RWPE2 (cell line): Measurements from ENCODE around the gene SPATA16.

Experiments used
- ATAC-seq: fragments of 200-7000 bp; cut with Tn5 transposase; 3 replicates; pipeline ENCODE4 v1.9.1; 2021; ENCODE audit warnings: low read depth
- DNase-seq: peaks from one replicate; pipeline ENCODE4 v3.0.0-alpha.2; 2020; ENCODE audit warnings: low spot score
- H3K27ac ChIP-seq: fragments of 450-650 bp; 2 replicates; pipeline ENCODE4 v1.5.1; 2017; ENCODE audit warnings: mild to moderate bottlenecking; ENCODE audit not compliant: poor library complexity, severe bottlenecking
- H3K27me3 ChIP-seq: fragments of 250-450 bp; sonication (Bioruptor Pico); 2 replicates; pipeline ENCODE4 v1.5.1; 2021; ENCODE audit warnings: mild to moderate bottlenecking, moderate library complexity; ENCODE audit not compliant: insufficient read depth, poor library complexity, severe bottlenecking
- H3K36me3 ChIP-seq: fragments of 250-450 bp; sonication (Bioruptor Pico); 2 replicates; pipeline ENCODE4 v1.5.1; 2020; ENCODE audit warnings: low read depth, mild to moderate bottlenecking, moderate library complexity
- H3K4me1 ChIP-seq: fragments of 250-450 bp; sonication (Bioruptor Pico); 2 replicates; pipeline ENCODE4 v1.5.1; 2021; ENCODE audit warnings: mild to moderate bottlenecking, moderate library complexity; ENCODE audit not compliant: insufficient read depth, poor library complexity, severe bottlenecking
- H3K4me3 ChIP-seq: fragments of 250-450 bp; sonication (Bioruptor Pico); 2 replicates; pipeline ENCODE4 v1.5.1; 2021; ENCODE audit warnings: mild to moderate bottlenecking, moderate library complexity; ENCODE audit not compliant: severe bottlenecking
- H3K9me3 ChIP-seq: fragments of 250-450 bp; sonication (Bioruptor Pico); 2 replicates; pipeline ENCODE4 v1.5.1; 2021; ENCODE audit warnings: mild to moderate bottlenecking, moderate library complexity; ENCODE audit not compliant: severe bottlenecking
- TF ChIP-seq, protein P1 (sequence below): fragments of 450-650 bp; IDR thresholded peaks from one replicate; pipeline ENCODE4 v1.5.1; 2017; ENCODE audit warnings: mild to moderate bottlenecking, moderate library complexity; ENCODE audit not compliant: poor library complexity, severe bottlenecking

SPATA16 gene

DNA sequence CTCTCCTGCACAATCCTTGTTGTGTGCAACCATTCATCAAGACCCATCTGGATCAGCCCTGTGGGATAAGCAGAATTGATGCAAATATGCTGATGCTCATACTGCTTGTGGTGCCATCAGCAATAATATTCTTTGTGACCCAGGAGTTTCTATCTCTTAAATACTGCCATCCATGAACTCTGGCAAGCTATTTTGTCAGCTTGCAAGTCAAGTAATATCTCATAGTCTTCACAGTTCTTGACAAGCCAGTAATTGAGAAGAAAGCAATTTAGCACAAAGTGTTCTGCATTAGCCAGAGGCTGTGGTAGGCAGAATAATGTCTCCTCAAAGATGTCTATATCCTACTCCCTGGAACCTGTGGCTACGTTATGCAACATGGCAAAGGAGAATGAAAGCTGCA lies 49.0 kb downstream of the SPATA16 start:
- ATAC-seq (no peak), DNase-seq (no peak)
- H3K9me3 ChIP-seq: no peaks in the 10 kb centered on the region
- H3K4me1 ChIP-seq: no peaks in the 10 kb centered on the region
- H3K27ac ChIP-seq: no peak overlapping the region
- no peaks in the 10 kb centered on the region for H3K27me3 ChIP-seq
- no peaks in the 10 kb centered on the region for H3K36me3 ChIP-seq
- H3K4me3 ChIP-seq: no peak overlapping the region
- TF ChIP-seq, protein P1, sequence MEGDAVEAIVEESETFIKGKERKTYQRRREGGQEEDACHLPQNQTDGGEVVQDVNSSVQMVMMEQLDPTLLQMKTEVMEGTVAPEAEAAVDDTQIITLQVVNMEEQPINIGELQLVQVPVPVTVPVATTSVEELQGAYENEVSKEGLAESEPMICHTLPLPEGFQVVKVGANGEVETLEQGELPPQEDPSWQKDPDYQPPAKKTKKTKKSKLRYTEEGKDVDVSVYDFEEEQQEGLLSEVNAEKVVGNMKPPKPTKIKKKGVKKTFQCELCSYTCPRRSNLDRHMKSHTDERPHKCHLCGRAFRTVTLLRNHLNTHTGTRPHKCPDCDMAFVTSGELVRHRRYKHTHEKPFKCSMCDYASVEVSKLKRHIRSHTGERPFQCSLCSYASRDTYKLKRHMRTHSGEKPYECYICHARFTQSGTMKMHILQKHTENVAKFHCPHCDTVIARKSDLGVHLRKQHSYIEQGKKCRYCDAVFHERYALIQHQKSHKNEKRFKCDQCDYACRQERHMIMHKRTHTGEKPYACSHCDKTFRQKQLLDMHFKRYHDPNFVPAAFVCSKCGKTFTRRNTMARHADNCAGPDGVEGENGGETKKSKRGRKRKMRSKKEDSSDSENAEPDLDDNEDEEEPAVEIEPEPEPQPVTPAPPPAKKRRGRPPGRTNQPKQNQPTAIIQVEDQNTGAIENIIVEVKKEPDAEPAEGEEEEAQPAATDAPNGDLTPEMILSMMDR: no peak

DNA sequence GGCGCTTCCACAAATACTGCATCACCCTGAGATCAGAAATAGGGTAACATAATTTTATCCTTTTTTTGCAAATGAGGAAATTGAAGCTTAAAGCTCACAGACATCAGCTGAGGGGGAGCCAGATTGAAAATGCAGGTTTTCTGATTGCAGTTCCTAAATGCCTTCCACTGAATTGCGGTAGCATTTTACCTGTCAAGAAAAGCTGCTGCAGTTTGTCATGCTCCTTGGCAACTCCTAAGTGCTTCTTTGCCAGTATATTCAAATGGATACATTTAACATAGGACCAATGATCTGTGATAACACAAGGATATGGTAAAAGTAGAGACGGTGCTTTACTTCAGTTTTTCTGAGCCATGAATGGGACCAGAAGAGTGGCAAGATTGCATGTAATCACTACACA lies 50.5 kb downstream of the SPATA16 start:
- no peak overlapping the region for H3K27ac ChIP-seq
- H3K27me3 ChIP-seq: no peaks in the 10 kb centered on the region
- no peak overlapping the region for H3K4me3 ChIP-seq
- H3K4me1 ChIP-seq: no peaks in the 10 kb centered on the region
- TF ChIP-seq, protein P1: no peak
- ATAC-seq (no peak), DNase-seq (no peak)
- H3K36me3 ChIP-seq: no peaks in the 10 kb centered on the region
- H3K9me3 ChIP-seq: no peaks in the 10 kb centered on the region

DNA sequence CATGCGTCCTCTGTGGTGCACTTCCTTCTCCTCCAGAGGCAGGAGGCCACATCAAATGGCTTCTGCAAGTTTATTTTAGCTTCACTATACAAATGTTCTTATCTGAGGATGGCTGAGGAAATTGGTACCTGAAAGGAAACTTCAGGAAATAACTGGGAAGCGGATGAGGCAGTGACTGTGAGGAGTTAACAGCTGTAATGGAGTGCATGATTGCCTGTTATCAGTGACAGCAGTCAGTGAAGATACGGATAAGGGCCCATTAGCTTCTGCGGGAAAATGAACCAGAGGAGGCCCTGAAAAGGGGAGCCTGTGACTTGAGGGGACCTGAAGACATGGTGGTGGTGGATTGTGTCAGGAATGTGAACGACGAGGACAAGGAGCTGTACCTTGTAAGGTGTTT lies 51.8 kb downstream of the SPATA16 start:
- ATAC-seq: no peak
- no peak for DNase-seq
- H3K36me3 ChIP-seq: no peaks in the 10 kb centered on the region
- no peak overlapping the region for H3K27ac ChIP-seq
- no peaks in the 10 kb centered on the region for H3K4me1 ChIP-seq
- TF ChIP-seq, protein P1: no peak
- H3K9me3 ChIP-seq: no peaks in the 10 kb centered on the region
- no peaks in the 10 kb centered on the region for H3K27me3 ChIP-seq
- H3K4me3 ChIP-seq: no peak overlapping the region

DNA sequence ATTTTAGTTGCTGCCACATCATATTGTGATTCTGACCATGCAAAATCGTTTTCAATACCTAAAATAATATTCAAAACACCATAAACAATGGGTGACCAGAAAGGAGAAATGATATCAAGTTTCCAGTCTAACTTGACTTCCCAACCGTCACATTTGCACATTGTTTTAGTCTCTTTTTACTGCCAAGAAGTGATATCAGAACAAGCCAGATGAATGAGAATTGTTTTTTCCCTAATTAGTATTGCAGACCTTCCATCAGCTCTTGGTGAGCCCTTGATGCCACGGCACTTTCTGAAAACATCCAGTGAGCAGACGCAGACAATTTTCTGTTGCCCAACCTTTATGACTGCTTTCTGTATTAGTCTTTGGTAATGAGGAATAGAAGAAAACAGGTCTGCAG lies 62.5 kb downstream of the SPATA16 start:
- H3K4me1 ChIP-seq: no peaks in the 10 kb centered on the region
- TF ChIP-seq, protein P1: no peak
- no peak for ATAC-seq

DNA sequence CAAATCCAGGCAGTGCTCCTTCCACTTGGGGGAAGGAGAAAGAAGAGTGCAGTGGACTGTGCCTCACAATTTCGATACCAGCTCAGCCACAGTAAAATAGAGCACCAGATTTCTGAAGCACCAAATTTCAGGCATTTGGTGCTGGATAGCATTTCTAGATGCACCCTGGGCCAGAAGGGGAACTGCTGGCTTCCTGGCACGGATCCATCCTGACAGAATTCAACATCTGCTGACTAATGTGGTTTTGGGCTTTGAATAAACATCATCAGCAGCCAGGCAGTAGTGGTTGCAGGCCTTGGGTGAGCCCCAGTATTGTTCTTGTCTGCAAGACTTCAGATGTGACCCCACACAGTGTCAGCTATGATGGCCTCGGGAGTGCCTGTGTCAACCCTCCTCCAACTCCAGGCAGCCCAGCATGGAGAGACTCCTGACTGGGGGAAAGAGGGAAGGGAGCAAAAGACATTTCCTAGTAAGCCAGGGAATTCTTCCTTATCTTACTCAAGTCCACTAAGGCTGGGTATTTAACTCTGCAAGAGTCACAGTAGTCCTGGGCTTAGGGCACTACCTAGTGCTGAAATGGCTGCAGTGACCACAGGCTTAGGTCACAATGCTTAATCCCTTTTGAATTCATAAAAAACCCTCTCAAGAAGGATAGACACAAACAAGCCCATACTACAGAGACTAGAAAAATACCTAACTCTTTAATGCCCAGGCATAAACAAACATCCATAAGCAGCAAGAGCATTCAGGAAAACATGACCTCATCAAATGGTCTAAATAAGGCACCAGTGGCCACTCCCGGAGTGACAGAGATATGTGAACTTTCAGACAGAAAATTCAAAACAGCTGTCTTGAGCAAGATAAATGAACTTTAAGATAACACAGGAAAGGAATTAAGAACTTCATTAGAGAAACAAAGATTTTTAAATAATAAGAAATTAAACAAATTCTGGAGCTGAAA lies 74.7 kb downstream of the SPATA16 start:
- TF ChIP-seq, protein P1: no peak
- H3K27me3 ChIP-seq: no peaks in the 10 kb centered on the region

More for the DNA sequence above, 62.5 kb downstream of the SPATA16 start:
- Histone ChIP-seq H3K36me3 (no peaks in the 10 kb centered on the region), H3K9me3 (no peaks in the 10 kb centered on the region), H3K27me3 (peaks cover 9% of the 10 kb centered on the region), H3K4me3 (no peak overlapping the region), H3K27ac (no peak overlapping the region)
- no peak for DNase-seq

More for the DNA sequence above, 74.7 kb downstream of the SPATA16 start:
- Histone ChIP-seq H3K27ac (no peak overlapping the region), H3K4me1 (no peaks in the 10 kb centered on the region), H3K4me3 (no peak overlapping the region), H3K9me3 (no peaks in the 10 kb centered on the region), H3K36me3 (no peaks in the 10 kb centered on the region)
- no peak; the same call in 2 of the 3 replicates for ATAC-seq
- no peak for DNase-seq
